Forelimb muscle (tissue), 1 donor: Measurements from ENCODE around the gene LRRC57. TPM values are rescaled to one million over a fixed set of nuclear protein-coding genes. Genes with fewer than 3 reads are reported as not detected.

Experiments used
- DNase-seq: peaks from one replicate; pipeline ENCODE4 v3.0.0-alpha.2; 2013; ENCODE audit warnings: low read depth
- polyA plus RNA-seq: library from polyadenylated mRNA; unstranded; fragments of 120-200 nt; gene quantifications from one replicate; pipeline ENCODE4 v1.2.1, GENCODE V29; 2013; ENCODE audit not compliant: insufficient read length

Gene LRRC57
- polyA plus RNA-seq, 1 donor = 14.3 TPM

GRCh38 chr15:42549741-42550392 is 1.3 kb upstream of the LRRC57 start:
- DNase-seq = no peak

DNA sequence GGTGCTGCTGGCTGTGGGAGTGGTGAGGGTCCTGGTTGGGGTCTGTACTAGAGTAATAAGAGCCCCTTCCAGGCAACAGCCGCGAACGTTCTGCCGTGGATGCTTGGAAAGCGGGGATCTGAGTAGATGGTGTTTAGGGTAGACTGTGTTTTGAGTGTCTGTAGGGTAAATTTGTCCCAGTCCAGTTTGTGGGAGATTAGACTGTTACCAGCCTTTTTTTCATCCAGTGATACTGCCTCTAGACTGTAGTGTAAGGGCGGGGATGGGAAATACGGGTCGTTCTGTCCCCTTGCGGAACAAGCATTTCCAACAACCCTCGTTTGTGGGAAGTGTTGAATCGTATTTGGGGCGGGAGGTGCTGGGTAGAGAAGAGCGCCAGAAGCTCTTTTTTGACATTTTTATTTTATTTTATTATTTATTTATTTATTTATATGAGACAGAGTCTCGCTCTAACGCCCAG is 469 bp upstream of the LRRC57 start:
- DNase-seq = peak; percentile 17

GRCh38 chr15:42547918-42548248 is 710 bp downstream of the LRRC57 start:
- DNase-seq = peak; percentile 11

DNA sequence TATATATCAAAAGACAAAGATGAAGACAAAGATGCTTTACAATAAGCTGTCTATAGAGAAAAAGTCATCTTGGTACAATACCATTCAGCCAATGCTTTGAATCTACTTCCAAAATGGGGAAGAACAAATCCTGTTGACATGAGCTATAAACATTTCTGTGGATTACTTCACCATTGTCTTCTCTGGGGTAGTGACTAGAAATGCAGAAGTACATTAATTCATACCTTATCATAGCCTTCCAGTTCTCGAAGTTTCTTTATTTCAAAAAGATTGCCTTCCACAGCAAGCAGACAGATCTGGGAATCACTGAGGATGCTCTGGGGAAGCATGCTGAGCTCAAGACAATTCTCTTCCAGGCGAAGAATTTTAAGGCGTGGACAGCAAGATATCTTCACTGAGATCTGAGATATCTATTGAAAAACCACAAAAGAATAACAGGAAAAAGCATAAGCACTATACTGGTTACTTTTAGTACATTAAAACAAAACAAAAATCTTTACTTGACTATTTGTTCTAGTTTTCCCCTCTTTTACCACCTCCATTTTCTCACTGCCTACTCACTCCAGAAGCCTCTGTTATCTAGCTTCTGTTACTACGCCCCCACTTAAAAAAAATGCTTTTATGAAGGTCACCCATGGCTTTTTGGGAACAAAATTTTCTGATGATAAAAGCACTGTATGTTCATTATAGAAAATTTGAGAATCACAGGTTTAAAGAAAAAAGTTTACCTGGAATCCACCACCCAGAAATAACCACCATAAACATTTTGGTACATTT is 3.6 kb downstream of the LRRC57 start:
- no peak for DNase-seq

DNA sequence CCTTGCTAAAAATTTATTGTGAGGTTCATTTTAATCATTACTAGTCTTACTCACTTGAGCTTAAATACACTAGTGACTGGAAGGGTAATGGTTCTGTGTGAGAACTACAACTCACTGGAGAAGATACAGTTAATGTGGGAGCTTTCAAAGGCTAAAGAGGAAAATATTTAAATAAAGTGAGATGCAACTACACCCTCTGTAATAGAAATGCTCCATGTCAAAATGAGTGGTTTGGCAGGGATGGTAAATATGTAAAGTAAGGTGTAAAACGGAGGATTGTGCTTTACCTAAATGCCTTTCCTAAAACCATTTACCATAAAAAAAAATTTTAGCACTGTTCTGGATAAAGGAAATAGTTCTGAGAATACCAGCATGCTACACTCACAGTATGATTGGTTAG is 15.3 kb downstream of the LRRC57 start:
- no peak for DNase-seq

DNA sequence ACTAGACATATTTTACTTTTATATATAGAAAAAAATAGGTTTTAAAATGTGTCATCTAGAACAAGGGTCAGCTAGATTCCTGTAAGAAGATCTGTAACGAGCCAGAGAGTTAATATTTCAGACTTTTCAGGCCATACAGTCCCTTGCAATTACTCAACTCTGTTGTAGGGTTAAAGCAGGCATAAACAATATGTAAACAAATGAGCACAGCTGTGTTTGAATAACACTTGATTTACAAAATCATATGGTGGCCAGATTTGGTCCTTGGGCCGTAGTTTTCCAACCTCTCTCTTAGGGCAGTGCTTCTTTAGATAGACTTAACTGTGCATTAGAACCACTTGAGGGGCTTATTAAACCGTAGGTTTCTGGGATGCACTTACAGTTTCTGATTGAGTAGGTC is 19.6 kb downstream of the LRRC57 start:
- no peak for DNase-seq

DNA sequence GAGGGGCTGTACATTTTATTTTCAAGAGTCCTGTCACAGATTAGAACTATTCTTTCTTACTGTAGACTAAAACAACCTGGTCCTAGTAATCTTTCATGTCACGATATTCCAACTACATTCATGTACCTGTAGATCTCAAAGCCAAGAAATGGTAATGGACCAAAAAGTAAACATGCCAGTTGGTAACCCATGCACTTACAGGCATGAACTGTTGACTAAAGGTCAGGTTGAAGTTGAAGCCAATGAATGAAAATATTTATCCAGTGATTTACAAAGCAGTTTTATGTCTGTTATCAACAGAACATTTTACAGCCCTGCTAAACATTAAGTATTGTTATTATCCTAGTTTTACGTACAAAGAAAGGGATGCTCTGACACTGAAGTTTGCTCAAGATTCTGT is 25.3 kb downstream of the LRRC57 start:
- no peak for DNase-seq

- DNase-seq = no peak
Observed at GRCh38 chr15:42511007-42511391, 37.6 kb downstream of the LRRC57 start.

DNA sequence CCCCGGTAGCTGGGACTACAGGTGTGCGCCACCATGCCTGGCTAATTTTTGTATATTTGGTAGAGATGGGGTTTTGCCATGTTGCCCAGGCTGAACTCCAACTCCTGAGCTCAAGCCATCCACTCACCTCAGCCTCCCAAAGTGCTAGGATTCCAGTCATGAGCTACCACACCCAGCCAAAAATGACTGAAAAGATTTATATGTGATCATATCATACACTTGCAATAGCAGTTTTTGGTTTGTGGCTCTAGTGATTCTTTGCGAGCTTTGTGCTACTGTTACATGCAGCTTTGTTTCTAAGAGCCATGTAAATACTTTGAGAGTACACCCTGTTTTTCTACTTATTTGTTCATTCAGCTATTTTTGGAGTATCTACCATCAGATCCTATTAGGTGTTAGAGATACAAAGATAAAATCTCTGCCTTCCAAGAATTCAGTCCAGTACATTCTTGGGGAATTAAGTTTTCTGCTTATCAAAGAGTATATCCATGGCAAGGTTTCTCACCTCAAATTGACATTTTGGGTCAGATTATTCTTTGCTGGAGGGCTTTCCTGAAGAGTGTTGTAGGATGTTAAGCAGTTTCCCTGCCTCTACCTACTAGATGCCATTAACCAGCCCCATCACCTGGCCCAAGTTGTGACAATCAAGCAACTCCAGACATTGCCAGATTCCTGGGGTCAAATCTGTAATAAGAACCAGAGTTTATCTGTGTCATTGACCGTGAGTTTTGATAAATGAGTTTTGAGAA is 38.2 kb downstream of the LRRC57 start:
- DNase-seq = no peak

DNA sequence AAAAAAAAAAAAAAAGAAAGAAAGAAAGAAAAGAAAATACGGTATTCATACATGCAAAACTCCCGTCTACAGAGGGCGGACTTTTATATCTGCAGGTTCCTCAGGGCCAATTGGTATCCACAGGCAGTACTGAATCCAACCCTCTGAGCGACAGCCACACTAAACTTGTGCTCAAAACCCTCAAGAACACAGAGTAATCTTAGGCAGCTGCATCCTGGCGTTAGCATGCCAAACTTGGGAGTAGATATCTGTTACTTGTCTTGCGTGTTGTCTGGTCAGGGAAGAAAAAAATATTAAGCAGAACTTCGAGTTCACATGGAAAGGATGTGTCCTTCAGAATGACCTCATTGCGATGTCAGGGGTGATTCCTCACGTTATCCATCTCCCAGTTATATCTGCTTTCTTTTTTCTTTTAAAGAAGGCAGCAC is 40.3 kb downstream of the LRRC57 start:
- DNase-seq = no peak

- DNase-seq = no peak
Observed at GRCh38 chr15:42507514-42507913, 41.1 kb downstream of the LRRC57 start.

- no peak for DNase-seq
Observed at GRCh38 chr15:42504631-42505030, 44.0 kb downstream of the LRRC57 start.

DNA sequence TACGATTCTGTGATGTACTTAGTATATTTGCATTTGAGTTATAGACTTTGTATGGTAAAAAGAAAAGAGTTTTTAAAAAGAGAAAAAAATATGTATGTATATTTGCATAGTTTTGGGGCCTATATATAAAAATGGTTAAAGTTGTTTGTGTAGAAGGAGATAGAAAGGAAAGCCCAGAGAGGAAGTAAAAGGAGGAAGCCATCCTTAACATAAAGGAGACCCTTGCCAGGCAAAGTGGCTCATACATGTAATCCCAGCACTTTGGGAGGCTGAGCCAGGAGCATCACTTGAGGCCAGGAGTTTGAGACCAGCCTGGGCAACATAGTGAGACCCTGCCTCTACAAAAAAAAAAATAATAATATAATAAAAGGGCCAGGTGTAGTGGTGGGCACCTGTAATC is 44.8 kb downstream of the LRRC57 start:
- DNase-seq = no peak

DNA sequence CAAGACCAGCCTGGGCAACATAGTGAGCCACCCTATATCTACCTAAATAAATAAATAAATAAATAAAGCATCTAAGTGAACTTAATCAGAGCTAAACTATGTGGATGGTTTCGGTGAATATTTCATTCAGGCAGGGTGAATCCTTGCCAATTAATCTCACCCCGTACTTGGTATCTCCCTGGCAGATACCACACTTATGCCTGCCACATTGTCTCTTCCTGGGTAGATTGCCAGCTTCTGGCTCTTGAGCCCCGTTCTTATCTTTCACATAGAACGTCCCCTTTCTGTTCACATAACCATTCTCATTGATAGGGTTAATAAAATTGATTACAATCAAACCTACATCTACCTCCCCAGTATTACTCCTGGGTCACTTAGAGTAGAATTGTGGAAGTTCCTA is 46.1 kb downstream of the LRRC57 start:
- no peak for DNase-seq

- no peak for DNase-seq
Observed at GRCh38 chr15:42499858-42500609, 48.6 kb downstream of the LRRC57 start.

DNA sequence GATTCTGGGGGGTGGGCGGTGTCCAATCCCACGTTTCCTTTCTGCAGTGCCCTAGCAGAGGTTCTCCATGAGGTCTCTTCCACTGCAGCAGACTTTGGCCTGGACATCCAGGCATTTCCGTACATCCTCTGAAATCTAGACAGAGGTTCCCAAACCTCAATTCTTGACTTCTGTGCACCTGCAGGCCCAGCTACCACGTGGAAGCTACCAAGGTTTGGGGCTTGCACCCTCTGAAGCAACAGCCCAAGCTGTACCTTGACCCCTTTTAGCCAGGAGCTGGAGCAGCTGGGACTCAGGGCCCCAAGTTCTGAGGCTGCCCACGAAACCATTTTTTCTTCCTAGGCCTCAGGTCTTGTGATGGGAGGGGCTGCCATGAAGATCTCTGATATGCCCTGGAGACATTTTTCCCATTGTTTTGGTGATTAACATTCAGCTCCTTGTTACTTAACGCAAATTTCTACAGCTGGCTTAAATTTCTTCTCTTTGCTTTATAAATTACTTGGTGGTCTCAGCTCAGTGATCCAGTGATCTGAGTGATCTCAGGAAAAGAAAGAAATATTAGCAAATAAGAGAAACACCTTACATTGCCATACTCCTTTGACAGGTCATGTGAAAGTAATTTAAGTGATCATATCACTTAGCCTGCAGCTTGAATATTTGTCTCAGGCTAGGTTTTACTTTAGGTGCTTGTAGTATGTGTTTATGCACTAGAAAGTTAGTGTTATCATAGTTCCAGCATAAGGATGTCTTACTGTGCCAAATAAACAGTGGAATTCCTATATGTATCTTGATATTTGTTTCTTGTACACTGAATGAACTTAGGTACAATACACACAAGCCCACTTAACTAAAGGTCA is 50.2 kb downstream of the LRRC57 start:
- no peak for DNase-seq

DNA sequence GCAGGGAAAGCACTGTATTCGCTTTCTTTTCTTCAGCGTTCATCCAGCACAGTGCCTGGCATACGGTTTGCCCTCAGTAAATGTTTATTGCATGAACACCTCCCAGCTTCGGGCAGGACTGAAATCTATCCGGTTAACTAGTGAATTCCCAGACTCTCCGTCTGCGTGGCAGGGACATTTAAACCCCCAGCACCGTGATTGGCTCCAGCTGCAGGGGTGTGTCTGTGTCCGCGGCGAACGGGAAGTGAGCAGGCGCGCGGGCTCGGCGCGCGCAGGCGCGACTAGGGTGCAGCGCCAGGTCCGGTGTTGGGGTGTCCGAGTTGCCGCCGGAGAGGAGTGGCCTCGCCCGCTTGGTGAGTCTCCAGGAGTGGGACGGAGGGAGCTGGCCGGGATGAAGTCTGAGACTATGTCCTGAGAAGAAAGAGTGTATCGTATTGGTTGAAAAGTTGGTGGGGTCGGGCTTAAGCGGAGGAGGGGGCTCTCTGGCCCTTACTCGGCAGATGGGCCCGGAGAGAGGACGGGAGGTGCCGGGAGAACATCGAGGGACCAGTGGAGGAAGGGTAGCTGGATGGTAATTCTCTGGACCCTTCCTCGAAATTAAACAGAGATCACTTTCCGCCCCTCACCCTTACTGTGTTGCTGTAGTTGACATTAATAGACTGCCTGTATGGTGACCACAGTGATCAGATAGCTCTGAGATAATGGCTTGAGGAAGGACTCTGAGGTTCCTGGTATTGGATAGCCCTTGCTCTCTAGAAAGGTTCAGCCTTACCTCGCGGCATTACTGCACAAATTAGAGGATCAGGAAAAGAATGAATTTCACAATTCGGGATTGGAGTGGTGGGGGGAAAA is 53.0 kb downstream of the LRRC57 start, which contains the start of gene SNAP23:
SNAP23 (plus strand) TSS at position 274 of the 852 bp plus-strand sequence. CDS start 16,213 bp downstream, outside the sequence.
- DNase-seq = peak; percentile 93

DNA sequence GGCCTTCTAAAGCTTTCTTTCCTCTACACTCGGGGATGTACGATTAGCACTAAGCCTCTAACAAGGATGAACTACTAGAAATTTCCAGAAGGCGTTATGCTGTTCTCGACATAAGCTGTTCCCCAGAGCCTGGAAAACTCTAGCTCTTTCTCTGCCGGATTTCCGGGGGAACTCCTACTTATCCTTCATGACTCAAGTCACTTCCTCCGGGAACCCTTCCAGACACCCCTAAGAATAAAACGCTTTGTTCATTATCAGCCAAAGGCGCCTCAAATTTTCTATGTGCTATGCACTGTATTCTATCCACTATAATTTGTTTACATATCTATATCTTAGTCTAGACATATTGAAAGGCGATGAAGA is 53.6 kb downstream of the LRRC57 start:
- no peak for DNase-seq

DNA sequence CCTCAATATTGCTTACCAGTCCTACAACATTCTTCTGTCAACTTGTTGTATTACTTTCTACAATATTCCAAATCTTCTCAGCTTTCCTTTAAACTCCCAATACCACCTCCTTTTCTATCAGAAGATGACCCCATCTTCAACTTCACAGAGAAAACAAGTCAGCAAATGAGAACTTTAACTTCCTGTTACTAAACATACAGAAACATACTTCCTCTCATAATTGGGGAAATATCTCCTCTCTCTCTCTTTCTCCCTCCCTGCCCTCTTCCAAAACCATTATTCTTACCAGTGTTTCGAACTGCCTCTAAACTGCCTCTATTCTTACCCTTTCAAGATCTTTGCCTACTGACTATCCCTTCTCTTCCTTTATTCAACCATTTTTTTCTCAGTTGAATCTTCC is 54.9 kb downstream of the LRRC57 start:
- DNase-seq = no peak
